ENCODE results near the gene TRIM44. TPM values are rescaled to one million over a fixed set of nuclear protein-coding genes. Genes with fewer than 3 reads are reported as not detected.
A peak's percentile ranks its signal among the peaks of the same experiment; 100 is the strongest.
"Not testable (repeated sequence)": the region's sequence is repeated elsewhere in the genome, so short reads cannot be mapped to it uniquely, and the experiment has no call there.

The TRIM44 gene
- total and polyA plus RNA-seq, 2 donors = 7.4 to 18.7 TPM

DNA sequence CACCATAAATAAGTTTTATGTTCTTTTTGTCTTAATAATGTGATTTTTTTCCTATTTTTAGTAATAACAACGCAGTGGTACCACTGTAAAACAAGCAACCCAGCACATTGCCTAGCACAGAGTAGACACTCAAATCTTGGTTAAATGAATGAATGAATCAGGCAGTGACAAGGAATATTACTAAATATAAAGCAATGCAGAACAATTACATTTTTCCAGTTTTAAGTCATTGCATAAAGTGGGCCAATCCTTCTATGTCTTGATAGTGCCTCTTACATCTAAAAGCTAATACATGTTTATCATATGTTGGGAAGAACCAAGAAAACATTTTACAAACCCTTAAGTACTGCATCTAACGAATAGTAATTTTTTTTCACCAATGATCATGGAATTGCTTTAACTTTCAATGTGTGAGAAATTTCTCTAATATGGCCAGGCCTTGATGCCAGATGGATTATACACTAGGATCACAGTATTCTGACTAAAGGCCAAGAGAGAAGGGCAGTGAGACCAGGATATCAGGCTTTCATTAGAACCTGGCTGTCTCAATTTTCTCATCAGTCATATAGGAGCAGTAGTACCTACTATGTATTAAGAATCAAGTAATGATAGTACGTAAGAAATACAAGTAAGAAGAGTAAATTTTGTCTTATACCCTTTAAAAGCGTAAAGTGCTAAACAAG, 88.5 kb downstream of the TRIM44 start:
- H3K27ac ChIP-seq (ENCODE audit: low read depth in 1 of 2, low read length in 1 of 2) = no peak overlapping the region
- no peaks in the 10 kb centered on the region for H3K4me1 ChIP-seq (ENCODE audit: control insufficient read depth in 2 of 2, insufficient read depth in 2 of 2, low read length in 2 of 2)
- H3K27me3 ChIP-seq (ENCODE audit: control insufficient read depth in 2 of 2, insufficient read depth in 1 of 2, low read length in 1 of 2) = no peaks in the 10 kb centered on the region
- H3K36me3 ChIP-seq (ENCODE audit: control insufficient read depth in 2 of 2, insufficient read depth in 2 of 2, low read length in 1 of 2) = no peaks in the 10 kb centered on the region
- no peak overlapping the region for H3K4me3 ChIP-seq (ENCODE audit: low read length in 2 of 2)
- no peaks in the 10 kb centered on the region for H3K9me3 ChIP-seq (ENCODE audit: control insufficient read depth in 2 of 2, insufficient read depth in 1 of 2, low read length in 1 of 2)
- DNase-seq (ENCODE audit: low read depth in 6 of 9, low spot score in 9 of 9) = no peak
- 98% methylated on average over 4 of the region's 4 CpGs for WGBS

- no peaks in the 10 kb centered on the region for H3K4me1 ChIP-seq (ENCODE audit: control insufficient read depth in 2 of 2, insufficient read depth in 2 of 2, low read length in 2 of 2)
- WGBS = 99% methylated on average over 1 of the region's 1 CpG
- no peaks in the 10 kb centered on the region for H3K9me3 ChIP-seq (ENCODE audit: control insufficient read depth in 2 of 2, insufficient read depth in 1 of 2, low read length in 1 of 2)
- H3K27ac ChIP-seq (ENCODE audit: low read depth in 1 of 2, low read length in 1 of 2) = no peak overlapping the region
- DNase-seq (ENCODE audit: low read depth in 6 of 9, low spot score in 9 of 9) = no peak
- no peaks in the 10 kb centered on the region for H3K27me3 ChIP-seq (ENCODE audit: control insufficient read depth in 2 of 2, insufficient read depth in 1 of 2, low read length in 1 of 2)
- H3K4me3 ChIP-seq (ENCODE audit: low read length in 2 of 2) = no peak overlapping the region
- H3K36me3 ChIP-seq (ENCODE audit: control insufficient read depth in 2 of 2, insufficient read depth in 2 of 2, low read length in 1 of 2) = no peaks in the 10 kb centered on the region
Measured at GRCh38 chr11:35751664-35752061, 89.1 kb downstream of the TRIM44 start.

DNA sequence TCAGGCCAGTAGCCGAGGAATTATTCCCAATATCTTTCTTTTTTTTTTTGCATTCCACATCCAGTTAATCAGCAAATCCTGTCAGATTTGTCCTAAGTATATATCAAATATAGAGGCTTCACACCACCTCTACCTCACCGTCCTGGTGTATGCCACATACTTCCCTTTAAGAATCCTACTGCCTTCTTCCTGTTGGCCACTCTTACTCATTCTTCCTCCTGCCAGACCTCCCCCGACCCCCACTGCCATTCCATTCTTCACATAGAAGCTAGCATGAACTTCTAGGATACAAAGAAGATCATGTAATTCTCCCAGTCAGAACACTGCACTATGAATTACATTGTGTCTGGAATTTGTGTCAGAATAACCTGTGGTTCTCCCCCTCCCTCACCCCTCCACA, 89.5 kb downstream of the TRIM44 start:
- no peaks in the 10 kb centered on the region for H3K9me3 ChIP-seq (ENCODE audit: control insufficient read depth in 2 of 2, insufficient read depth in 1 of 2, low read length in 1 of 2)
- WGBS = 94% methylated on average over 3 of the region's 3 CpGs
- no peak overlapping the region for H3K27ac ChIP-seq (ENCODE audit: low read depth in 1 of 2, low read length in 1 of 2)
- no peak overlapping the region for H3K4me3 ChIP-seq (ENCODE audit: low read length in 2 of 2)
- no peaks in the 10 kb centered on the region for H3K36me3 ChIP-seq (ENCODE audit: control insufficient read depth in 2 of 2, insufficient read depth in 2 of 2, low read length in 1 of 2)
- no peak for DNase-seq (ENCODE audit: low read depth in 6 of 9, low spot score in 9 of 9)
- H3K4me1 ChIP-seq (ENCODE audit: control insufficient read depth in 2 of 2, insufficient read depth in 2 of 2, low read length in 2 of 2) = no peaks in the 10 kb centered on the region
- H3K27me3 ChIP-seq (ENCODE audit: control insufficient read depth in 2 of 2, insufficient read depth in 1 of 2, low read length in 1 of 2) = no peaks in the 10 kb centered on the region

- 98% methylated on average over 6 of the region's 6 CpGs for WGBS
- H3K27me3 ChIP-seq (ENCODE audit: control insufficient read depth in 2 of 2, insufficient read depth in 1 of 2, low read length in 1 of 2); H3K27ac ChIP-seq (ENCODE audit: low read depth in 1 of 2, low read length in 1 of 2); H3K36me3 ChIP-seq (ENCODE audit: control insufficient read depth in 2 of 2, insufficient read depth in 2 of 2, low read length in 1 of 2); H3K9me3 ChIP-seq (ENCODE audit: control insufficient read depth in 2 of 2, insufficient read depth in 1 of 2, low read length in 1 of 2); H3K4me3 ChIP-seq (ENCODE audit: low read length in 2 of 2); DNase-seq (ENCODE audit: low read depth in 6 of 9, low spot score in 9 of 9); H3K4me1 ChIP-seq (ENCODE audit: control insufficient read depth in 2 of 2, insufficient read depth in 2 of 2, low read length in 2 of 2): not testable (repeated sequence)
Measured at GRCh38 chr11:35753573-35753972, 91.0 kb downstream of the TRIM44 start.

GRCh38 chr11:35759951-35760350, 97.4 kb downstream of the TRIM44 start:
- not testable (repeated sequence) for H3K27ac ChIP-seq (ENCODE audit: low read depth in 1 of 2, low read length in 1 of 2); H3K9me3 ChIP-seq (ENCODE audit: control insufficient read depth in 2 of 2, insufficient read depth in 1 of 2, low read length in 1 of 2); H3K4me1 ChIP-seq (ENCODE audit: control insufficient read depth in 2 of 2, insufficient read depth in 2 of 2, low read length in 2 of 2); H3K4me3 ChIP-seq (ENCODE audit: low read length in 2 of 2); H3K36me3 ChIP-seq (ENCODE audit: control insufficient read depth in 2 of 2, insufficient read depth in 2 of 2, low read length in 1 of 2); H3K27me3 ChIP-seq (ENCODE audit: control insufficient read depth in 2 of 2, insufficient read depth in 1 of 2, low read length in 1 of 2)
- 88% methylated on average over 8 of the region's 8 CpGs for WGBS
- DNase-seq (ENCODE audit: low read depth in 6 of 9, low spot score in 9 of 9) = peak in 3 of 9 donors; percentile 13 to 45 (median 24)

DNA sequence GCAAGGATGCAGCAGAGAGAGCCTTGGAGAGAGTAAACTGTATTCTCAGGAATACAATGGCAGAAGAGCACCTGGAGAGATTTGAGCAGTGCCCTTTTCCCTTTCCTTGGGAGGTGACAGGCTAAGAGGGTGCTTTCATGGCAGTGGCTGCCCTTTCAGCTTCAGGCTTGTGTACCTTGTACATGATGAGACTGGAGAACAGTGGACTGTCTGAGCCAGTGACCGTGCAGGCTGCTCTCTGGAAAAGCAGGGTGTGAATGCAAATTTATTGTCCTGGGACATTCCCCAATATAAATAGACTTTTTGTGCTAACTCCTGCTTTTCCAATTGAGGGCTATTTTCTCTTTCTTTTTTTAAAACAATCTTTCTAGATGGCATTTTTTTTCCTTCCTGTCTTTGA, 99.3 kb downstream of the TRIM44 start:
- H3K9me3 ChIP-seq (ENCODE audit: control insufficient read depth in 2 of 2, insufficient read depth in 1 of 2, low read length in 1 of 2) = no peaks in the 10 kb centered on the region
- no peak overlapping the region for H3K4me3 ChIP-seq (ENCODE audit: low read length in 2 of 2)
- DNase-seq (ENCODE audit: low read depth in 6 of 9, low spot score in 9 of 9) = no peak
- WGBS = 93% methylated on average over 1 of the region's 1 CpG
- no peaks in the 10 kb centered on the region for H3K36me3 ChIP-seq (ENCODE audit: control insufficient read depth in 2 of 2, insufficient read depth in 2 of 2, low read length in 1 of 2)
- H3K27me3 ChIP-seq (ENCODE audit: control insufficient read depth in 2 of 2, insufficient read depth in 1 of 2, low read length in 1 of 2) = no peaks in the 10 kb centered on the region
- H3K27ac ChIP-seq (ENCODE audit: low read depth in 1 of 2, low read length in 1 of 2) = no peak overlapping the region
- peaks cover 0 to 8% of the 10 kb centered on the region in 2 donors for H3K4me1 ChIP-seq (ENCODE audit: control insufficient read depth in 2 of 2, insufficient read depth in 2 of 2, low read length in 2 of 2)

- DNase-seq (ENCODE audit: low read depth in 6 of 9, low spot score in 9 of 9) = no peak
- no peaks in the 10 kb centered on the region for H3K27me3 ChIP-seq (ENCODE audit: control insufficient read depth in 2 of 2, insufficient read depth in 1 of 2, low read length in 1 of 2)
- WGBS = 100% methylated on average over 1 of the region's 1 CpG
- H3K36me3 ChIP-seq (ENCODE audit: control insufficient read depth in 2 of 2, insufficient read depth in 2 of 2, low read length in 1 of 2) = no peaks in the 10 kb centered on the region
- no peak overlapping the region for H3K4me3 ChIP-seq (ENCODE audit: low read length in 2 of 2)
- H3K9me3 ChIP-seq (ENCODE audit: control insufficient read depth in 2 of 2, insufficient read depth in 1 of 2, low read length in 1 of 2) = no peaks in the 10 kb centered on the region
- H3K4me1 ChIP-seq (ENCODE audit: control insufficient read depth in 2 of 2, insufficient read depth in 2 of 2, low read length in 2 of 2) = peaks cover 0 to 8% of the 10 kb centered on the region in 2 donors
- H3K27ac ChIP-seq (ENCODE audit: low read depth in 1 of 2, low read length in 1 of 2) = no peak overlapping the region
Measured at GRCh38 chr11:35763301-35763700, 100.7 kb downstream of the TRIM44 start.

GRCh38 chr11:35763765-35764164, 101.2 kb downstream of the TRIM44 start:
- Histone ChIP-seq H3K27ac (ENCODE audit: low read depth in 1 of 2, low read length in 1 of 2) (no peak overlapping the region), H3K27me3 (ENCODE audit: control insufficient read depth in 2 of 2, insufficient read depth in 1 of 2, low read length in 1 of 2) (no peaks in the 10 kb centered on the region), H3K4me3 (ENCODE audit: low read length in 2 of 2) (no peak overlapping the region), H3K4me1 (ENCODE audit: control insufficient read depth in 2 of 2, insufficient read depth in 2 of 2, low read length in 2 of 2) (peaks cover 0 to 8% of the 10 kb centered on the region in 2 donors), H3K9me3 (ENCODE audit: control insufficient read depth in 2 of 2, insufficient read depth in 1 of 2, low read length in 1 of 2) (no peaks in the 10 kb centered on the region), H3K36me3 (ENCODE audit: control insufficient read depth in 2 of 2, insufficient read depth in 2 of 2, low read length in 1 of 2) (no peaks in the 10 kb centered on the region)
- 96% methylated on average over 4 of the region's 4 CpGs for WGBS
- DNase-seq (ENCODE audit: low read depth in 6 of 9, low spot score in 9 of 9) = no peak

GRCh38 chr11:35764417-35764816, 101.8 kb downstream of the TRIM44 start:
- Histone ChIP-seq H3K9me3 (ENCODE audit: control insufficient read depth in 2 of 2, insufficient read depth in 1 of 2, low read length in 1 of 2) (no peaks in the 10 kb centered on the region), H3K27ac (ENCODE audit: low read depth in 1 of 2, low read length in 1 of 2) (no peak overlapping the region), H3K27me3 (ENCODE audit: control insufficient read depth in 2 of 2, insufficient read depth in 1 of 2, low read length in 1 of 2) (no peaks in the 10 kb centered on the region), H3K4me1 (ENCODE audit: control insufficient read depth in 2 of 2, insufficient read depth in 2 of 2, low read length in 2 of 2) (peaks cover 0 to 8% of the 10 kb centered on the region in 2 donors), H3K36me3 (ENCODE audit: control insufficient read depth in 2 of 2, insufficient read depth in 2 of 2, low read length in 1 of 2) (no peaks in the 10 kb centered on the region), H3K4me3 (ENCODE audit: low read length in 2 of 2) (no peak overlapping the region)
- no peak for DNase-seq (ENCODE audit: low read depth in 6 of 9, low spot score in 9 of 9)
- 98% methylated on average over 6 of the region's 6 CpGs for WGBS
